MM.1S (cell line): Measurements from ENCODE around the gene ANKRD44.

Experiments used
- EZH2 ChIP-seq: fragments of 300-600 bp; sonication (generic); optimal IDR thresholded peaks from 2 replicates; pipeline ENCODE3; 2017; ENCODE audit warnings: low read depth, mild to moderate bottlenecking, antibody characterized with exemption, low read length, mixed read lengths
- EZH2phosphoT487 ChIP-seq: fragments of 300-600 bp; sonication (generic); IDR thresholded peaks from 2 replicates; pipeline ENCODE4 v1.6.1; 2018; ENCODE audit warnings: antibody characterized with exemption, low read length
- TF ChIP-seq, protein P1 (sequence below): fragments of 300-600 bp; sonication (generic); IDR thresholded peaks from 2 replicates; pipeline ENCODE4 v1.5.1; 2016; ENCODE audit warnings: antibody characterized with exemption, low read length, mixed read lengths

DNA sequence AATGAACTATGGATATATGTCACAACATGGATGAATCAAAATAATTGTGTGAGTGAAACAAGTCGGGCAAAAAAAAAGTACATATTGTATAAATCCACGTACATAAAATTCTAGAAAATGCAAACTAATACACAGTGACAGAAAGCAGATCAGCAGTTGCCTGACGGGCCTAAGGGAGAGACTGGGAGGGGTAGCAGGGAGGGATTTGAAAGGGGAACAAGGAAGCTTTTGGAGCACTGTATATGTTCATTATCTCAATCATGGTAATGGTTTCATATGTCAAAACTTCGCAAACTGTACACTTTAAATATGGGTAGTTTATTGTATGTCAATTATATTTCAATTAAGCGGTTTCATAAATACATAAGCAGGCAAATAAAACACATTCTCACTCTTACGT lies 153.8 kb downstream of the ANKRD44 start:
- TF ChIP-seq EZH2 (no peak), EZH2phosphoT487 (no peak)
- TF ChIP-seq, protein P1, sequence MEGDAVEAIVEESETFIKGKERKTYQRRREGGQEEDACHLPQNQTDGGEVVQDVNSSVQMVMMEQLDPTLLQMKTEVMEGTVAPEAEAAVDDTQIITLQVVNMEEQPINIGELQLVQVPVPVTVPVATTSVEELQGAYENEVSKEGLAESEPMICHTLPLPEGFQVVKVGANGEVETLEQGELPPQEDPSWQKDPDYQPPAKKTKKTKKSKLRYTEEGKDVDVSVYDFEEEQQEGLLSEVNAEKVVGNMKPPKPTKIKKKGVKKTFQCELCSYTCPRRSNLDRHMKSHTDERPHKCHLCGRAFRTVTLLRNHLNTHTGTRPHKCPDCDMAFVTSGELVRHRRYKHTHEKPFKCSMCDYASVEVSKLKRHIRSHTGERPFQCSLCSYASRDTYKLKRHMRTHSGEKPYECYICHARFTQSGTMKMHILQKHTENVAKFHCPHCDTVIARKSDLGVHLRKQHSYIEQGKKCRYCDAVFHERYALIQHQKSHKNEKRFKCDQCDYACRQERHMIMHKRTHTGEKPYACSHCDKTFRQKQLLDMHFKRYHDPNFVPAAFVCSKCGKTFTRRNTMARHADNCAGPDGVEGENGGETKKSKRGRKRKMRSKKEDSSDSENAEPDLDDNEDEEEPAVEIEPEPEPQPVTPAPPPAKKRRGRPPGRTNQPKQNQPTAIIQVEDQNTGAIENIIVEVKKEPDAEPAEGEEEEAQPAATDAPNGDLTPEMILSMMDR = no peak
